H1 (cell line): Measurements from ENCODE around the gene DUSP9. TPM values are rescaled to one million over a fixed set of nuclear protein-coding genes. Genes with fewer than 3 reads are reported as not detected.
A peak's percentile ranks its signal among the peaks of the same experiment; 100 is the strongest.

Experiments used
- CTCF ChIA-PET: fragments of 300-600 bp; sonication (Branson Sonifier 250); formaldehyde crosslinking; loops from one replicate; lab custom pipeline; 2021; ENCODE audit not compliant: partially characterized antibody; lab: Charles Lee
- POLR2A ChIA-PET: fragments of 300-600 bp; sonication (Branson Sonifier 250); formaldehyde crosslinking; loops from one replicate; lab custom pipeline; 2021; ENCODE audit warnings: inconsistent platforms; ENCODE audit not compliant: partially characterized antibody; lab: Charles Lee
- DNase-seq, 2 experiments: peaks; one replicate each; pipeline versions ENCODE4 v3.0.0 to v3.0.0-alpha.2; 2010 to 2022; ENCODE audit warnings: low spot score in 2 of 2, low read depth in 1 of 2, mixed read lengths in 1 of 2
- FAIRE-seq: peaks from 2 replicates; lab custom pipeline; 2011; peaks lifted over from hg19 to GRCh38; lab: Jason Lieb, UNC
- H2AFZ ChIP-seq: 2 replicates; pipeline ENCODE4 v1.8.1; 2012; ENCODE audit warnings: low read length, inconsistent platforms
- H2AK5ac ChIP-seq: 2 replicates; pipeline ENCODE4 v1.6.1; 2013; ENCODE audit warnings: low read depth, low read length
- H2BK120ac ChIP-seq: replicated peaks from 2 replicates; pipeline ENCODE3; 2013; ENCODE audit warnings: low read depth, low read length, inconsistent platforms
- H2BK12ac ChIP-seq: 2 replicates; pipeline ENCODE4 v1.6.1; 2013; ENCODE audit warnings: low read depth, low read length
- H2BK15ac ChIP-seq: 2 replicates; pipeline ENCODE4 v1.6.1; 2013; ENCODE audit warnings: low read length
- H2BK20ac ChIP-seq: 2 replicates; pipeline ENCODE4 v1.6.1; 2013; ENCODE audit warnings: low read length
- H2BK5ac ChIP-seq: 2 replicates; pipeline ENCODE4 v1.6.1; 2013; ENCODE audit warnings: low read depth, low read length
- H3K14ac ChIP-seq: 2 replicates; pipeline ENCODE4 v1.6.1; 2013; ENCODE audit warnings: inconsistent platforms; ENCODE audit not compliant: insufficient read length
- H3K18ac ChIP-seq: 2 replicates; pipeline ENCODE4 v1.6.1; 2013; ENCODE audit warnings: low read length; ENCODE audit errors: extremely low read depth
- H3K23ac ChIP-seq: 2 replicates; pipeline ENCODE4 v1.6.1; 2013; ENCODE audit warnings: inconsistent platforms; ENCODE audit not compliant: insufficient read length
- H3K23me2 ChIP-seq: 2 replicates; pipeline ENCODE4 v1.6.1; 2013; ENCODE audit warnings: low read depth, low read length
- H3K27ac ChIP-seq: 2 replicates; pipeline ENCODE4 v1.6.1; 2011; ENCODE audit warnings: low read depth, low read length, inconsistent platforms
- H3K27me3 ChIP-seq, 4 experiments: replicated peaks in 1 of 4; 1 replicate in 1 of 4; 2 replicates in 3 of 4; pipeline versions ENCODE4 v1.6.1 to v1.8.1; 2011 to 2013; ENCODE audit warnings: low read length in 3 of 4, mild to moderate bottlenecking in 3 of 4, inconsistent platforms in 2 of 4, mixed read lengths in 2 of 4, moderate library complexity in 1 of 4; ENCODE audit not compliant: control insufficient read depth in 3 of 4, insufficient read depth in 3 of 4; ENCODE audit errors: extremely low read depth in 1 of 4
- H3K36me3 ChIP-seq, 4 experiments: 2 replicates each; pipeline versions ENCODE4 v1.6.1 to v1.8.1; 2011 to 2013; ENCODE audit warnings: mild to moderate bottlenecking in 4 of 4, low read length in 3 of 4, moderate library complexity in 2 of 4, control low read depth in 1 of 4, inconsistent platforms in 1 of 4; ENCODE audit not compliant: insufficient read depth in 4 of 4, control insufficient read depth in 2 of 4
- H3K4ac ChIP-seq: replicated peaks from 2 replicates; pipeline ENCODE3; 2013; ENCODE audit warnings: low read length, low read depth, mixed read lengths, inconsistent platforms; ENCODE audit not compliant: insufficient read length
- H3K4me1 ChIP-seq, 4 experiments: replicated peaks in 1 of 4; 1 replicate in 1 of 4; 2 replicates in 3 of 4; pipeline versions ENCODE4 v1.6.1 to v1.8.1; 2011 to 2013; ENCODE audit warnings: low read length in 3 of 4, inconsistent platforms in 2 of 4, mixed read lengths in 1 of 4; ENCODE audit not compliant: insufficient read depth in 4 of 4, control insufficient read depth in 3 of 4
- H3K4me2 ChIP-seq, 2 experiments: 2 replicates each; pipeline versions ENCODE4 v1.6.1 to v1.8.1; 2011 to 2013; ENCODE audit warnings: low read depth in 2 of 2, low read length in 2 of 2, control low read depth in 1 of 2, inconsistent platforms in 1 of 2, mild to moderate bottlenecking in 1 of 2; ENCODE audit not compliant: insufficient read depth in 1 of 2
- H3K4me3 ChIP-seq, 4 experiments: fragments of 200-600, 300-600 bp in 1 of 4; sonication (generic), shearing (Covaris generic), sonication (Bioruptor Twin) in 1 of 4; 2 replicates each; pipeline versions ENCODE4 v1.5.1 to v1.8.1; 2011 to 2016; ENCODE audit warnings: low read length in 4 of 4, low read depth in 3 of 4, control low read depth in 2 of 4, inconsistent platforms in 2 of 4, mild to moderate bottlenecking in 2 of 4, mixed read lengths in 1 of 4, moderate library complexity in 1 of 4; ENCODE audit not compliant: insufficient read depth in 2 of 4; ENCODE audit errors: extremely low read depth in 1 of 4
- H3K56ac ChIP-seq: replicated peaks from 2 replicates; pipeline ENCODE3; 2013; ENCODE audit warnings: low read depth, mild to moderate bottlenecking, mixed read lengths, low read length, inconsistent platforms; ENCODE audit not compliant: insufficient read length
- H3K79me1 ChIP-seq: 2 replicates; pipeline ENCODE4 v1.6.1; 2013; ENCODE audit warnings: low read depth, low read length, control low read depth
- H3K79me2 ChIP-seq, 2 experiments: 2 replicates each; pipeline versions ENCODE4 v1.6.1 to v1.8.1; 2012 to 2013; ENCODE audit warnings: low read length in 2 of 2, mild to moderate bottlenecking in 2 of 2, inconsistent platforms in 1 of 2; ENCODE audit not compliant: insufficient read depth in 2 of 2, control insufficient read depth in 1 of 2
- H3K9ac ChIP-seq, 4 experiments: replicated peaks in 1 of 4; 1 replicate in 1 of 4; 2 replicates in 3 of 4; pipeline versions ENCODE4 v1.6.1 to v1.8.1; 2011 to 2013; ENCODE audit warnings: low read depth in 3 of 4, low read length in 3 of 4, control low read depth in 2 of 4, mild to moderate bottlenecking in 2 of 4, moderate library complexity in 2 of 4, inconsistent platforms in 1 of 4; ENCODE audit errors: extremely low read depth in 1 of 4
- H3K9me3 ChIP-seq, 2 experiments: 2 replicates each; pipeline versions ENCODE4 v1.6.1 to v1.8.1; 2012 to 2013; ENCODE audit warnings: mild to moderate bottlenecking in 2 of 2, moderate library complexity in 2 of 2, control low read depth in 1 of 2, inconsistent platforms in 1 of 2, low read depth in 1 of 2, low read length in 1 of 2, mixed read lengths in 1 of 2; ENCODE audit not compliant: insufficient read depth in 2 of 2
- H4K20me1 ChIP-seq, 2 experiments: replicated peaks in 1 of 2; 2 replicates each; pipeline versions ENCODE3 to v1.8.1; 2011 to 2013; ENCODE audit warnings: inconsistent platforms in 2 of 2, low read length in 2 of 2, mild to moderate bottlenecking in 1 of 2; ENCODE audit not compliant: insufficient read depth in 2 of 2, control insufficient read depth in 1 of 2
- H4K5ac ChIP-seq: 2 replicates; pipeline ENCODE4 v1.6.1; 2013; ENCODE audit warnings: low read length, low read depth, mixed read lengths, inconsistent platforms; ENCODE audit not compliant: insufficient read length
- H4K8ac ChIP-seq: 2 replicates; pipeline ENCODE4 v1.8.0; 2013; ENCODE audit warnings: mild to moderate bottlenecking, moderate library complexity, low read length, inconsistent platforms; ENCODE audit not compliant: insufficient read depth; ENCODE audit errors: extremely low read depth
- H4K91ac ChIP-seq: replicated peaks from 2 replicates; pipeline ENCODE3; 2013; ENCODE audit warnings: low read length, mixed read lengths, inconsistent platforms; ENCODE audit not compliant: insufficient read length
- CBX5 ChIP-seq: fragments of 300-800, 300-1000 bp; sonication (generic); IDR thresholded peaks from 2 replicates; pipeline ENCODE4 v1.7.1; 2016; ENCODE audit warnings: antibody characterized with exemption, low read length, low read depth
- KDM1A ChIP-seq: fragments of 200-600, 300-600 bp; sonication (generic); IDR thresholded peaks from 2 replicates; pipeline ENCODE4 v1.7.1; 2016; ENCODE audit warnings: mild to moderate bottlenecking, low read length, borderline replicate concordance
- whole genome bisulfite sequencing, 2 experiments: shearing (Covaris generic) in 1 of 2; methylation state at CpG; one replicate each; pipeline versions ENCODE4 v1.1.6 to v1.1.7; 2013 to 2015; ENCODE audit warnings: low lambda C conversion rate in 2 of 2, mixed read lengths in 2 of 2, inconsistent platforms in 1 of 2, low coverage in 1 of 2, missing lambda C conversion rate in 1 of 2; ENCODE audit not compliant: insufficient replicate concordance in 2 of 2, insufficient coverage in 1 of 2, insufficient read length in 1 of 2; ENCODE audit errors: extremely low coverage in 1 of 2, missing lambda C conversion rate in 1 of 2; 5-methylcytosine and 5-hydroxymethylcytosine counted together
- polyA plus RNA-seq, 7 experiments: library from polyadenylated mRNA; depleted of rRNA in 3 of 7; stranded (reverse) in 5 of 7; unstranded in 2 of 7; fragments of >200 nt in 5 of 7; fragments of 200-250 nt in 2 of 7; gene quantifications; 1 replicate in 5 of 7; 2 replicates in 1 of 7; 4 replicates in 1 of 7; pipeline versions ENCODE4 v1.2.1 to v1.2.3, GENCODE V29; 2011 to 2013; ENCODE audit warnings: missing spikeins in 2 of 7, mixed read lengths in 2 of 7
- total RNA-seq: library from RNA; stranded (reverse); fragmentation: NEBNext Ultra II Directional; extraction: Animal tissue kit (Norgen Biotek cat#: 25700); gene quantifications from 2 replicates; pipeline ENCODE4 v1.2.1, GENCODE V29; 2021

The DUSP9 gene
- total and polyA plus RNA-seq, 2 of the 8 experiments (the other 6 are each of a cell fraction or from before 2014, with no cell fraction given): 0.80 to 1.1 TPM

DNA sequence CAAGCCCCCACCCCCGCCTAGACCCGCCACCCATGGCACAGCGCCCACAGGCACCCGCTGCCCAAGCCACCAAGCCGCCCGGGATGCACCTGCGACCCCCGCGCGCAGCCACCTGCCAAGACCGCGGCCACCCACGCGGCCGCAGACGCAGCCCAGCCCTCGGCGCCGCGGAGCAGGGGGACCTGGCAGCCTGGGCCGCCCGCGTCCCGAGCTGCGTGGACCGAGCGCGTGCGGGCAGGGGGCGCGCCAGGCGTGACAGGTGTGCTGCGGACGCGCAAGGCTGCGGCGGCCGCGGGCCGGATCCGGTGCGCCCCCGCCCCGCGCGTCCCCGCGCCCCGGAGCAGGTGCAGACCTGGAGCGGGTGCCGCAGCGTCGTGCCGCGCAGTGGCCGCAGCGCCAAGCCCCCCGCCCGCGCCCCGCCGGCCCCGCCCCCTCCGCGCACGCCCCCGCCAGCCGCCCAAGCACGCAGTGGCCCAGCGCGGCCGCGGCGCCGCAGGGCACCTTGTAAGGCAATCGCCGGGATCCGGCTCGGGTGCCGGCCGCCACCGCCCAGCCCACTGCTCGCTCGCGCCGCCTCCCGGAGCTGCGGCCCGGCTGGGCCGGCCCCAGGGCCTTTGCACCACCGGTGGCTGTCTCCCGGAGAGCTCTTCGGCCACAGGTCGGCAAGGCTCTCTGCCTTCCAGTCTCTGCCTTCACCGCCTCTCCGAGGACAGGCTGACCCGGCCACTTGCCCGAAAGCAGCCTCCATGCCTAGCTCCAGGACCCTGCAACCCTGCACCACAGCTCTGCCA lies 26.6 kb downstream of the DUSP9 start, which contains the start of gene PNCK:
Gene PNCK (minus strand): TSS at position 386 of the 791 bp plus-strand sequence. CDS start 737 bp downstream, outside the sequence.
- Histone ChIP-seq H3K9me3 (no peaks in the 10 kb centered on the region), H3K4me3 (peak within 1 kb of the TSS in 3 of 4 experiments; percentile 14 to 45 (median 17); a peak in 5 of 8 replicates), H4K5ac (no peak within 1 kb of the TSS), H3K18ac (no peak within 1 kb of the TSS; the same call in 1 of the 2 replicates), H3K27ac (no peak within 1 kb of the TSS), H2BK120ac (no peak within 1 kb of the TSS), H4K91ac (peak within 1 kb of the TSS; percentile 74), H3K4me2 (peak within 1 kb of the TSS; percentile 33 to 54; a peak in 3 of 4 replicates), H3K14ac (no peak within 1 kb of the TSS), H3K27me3 (peaks cover 0 to 2% (median under 1%) of the 10 kb centered on the region in 4 experiments; a peak in 2 of 7 replicates), H3K36me3 (no peaks in the 10 kb centered on the region), H4K8ac (peak within 1 kb of the TSS; percentile 68; the same call in 1 of the 2 replicates), H3K56ac (no peak within 1 kb of the TSS), H2BK5ac (no peak within 1 kb of the TSS), H3K4ac (no peak within 1 kb of the TSS), H3K79me2 (no peaks in the 10 kb centered on the region), H2AFZ (no peak within 1 kb of the TSS), H2BK20ac (no peak within 1 kb of the TSS; the same call in 1 of the 2 replicates), H3K9ac (no peak within 1 kb of the TSS), H4K20me1 (no peaks in the 10 kb centered on the region), H2BK12ac (no peak within 1 kb of the TSS), H2AK5ac (no peak within 1 kb of the TSS), H3K79me1 (no peaks in the 10 kb centered on the region), H3K23me2 (no peaks in the 10 kb centered on the region; the same call in 1 of the 2 replicates), H2BK15ac (no peak within 1 kb of the TSS), H3K23ac (no peak within 1 kb of the TSS), H3K4me1 (peaks cover 0 to 8% (median 2%) of the 10 kb centered on the region in 4 experiments; a peak in 4 of 7 replicates)
- WGBS, 2 experiments: 29% methylated on average over 11 of the region's 98 CpGs; no CpG with 5 or more reads in 1 of the 2 experiments
- ChIA-PET CTCF (interaction anchor here (0.8 to 2.1 kb wide), 4 partner anchors 10 to 108 kb away, joined by 3 to 10 read pairs (median 3); no protein-coding TSS in a partner anchor), POLR2A (interaction anchor here (0.6 to 1.6 kb wide), 2 partner anchors 13 to 464 kb away, joined by 3 to 7 read pairs; partner anchors contain the start of gene SLC6A8)
- DNase-seq (no peak), FAIRE-seq (no peak)
- TF ChIP-seq KDM1A: peak; percentile 82; the same call in 1 of the 2 replicates
- no peak for TF ChIP-seq CBX5
